Measurements from ENCODE around the gene ZCCHC10. TPM values are rescaled to one million over a fixed set of nuclear protein-coding genes. Genes with fewer than 3 reads are reported as not detected.

Gene ZCCHC10
- total and polyA plus RNA-seq, 2 of the 4 experiments (the other 2 are of a cell fraction): 4.1 to 20.4 TPM

DNA sequence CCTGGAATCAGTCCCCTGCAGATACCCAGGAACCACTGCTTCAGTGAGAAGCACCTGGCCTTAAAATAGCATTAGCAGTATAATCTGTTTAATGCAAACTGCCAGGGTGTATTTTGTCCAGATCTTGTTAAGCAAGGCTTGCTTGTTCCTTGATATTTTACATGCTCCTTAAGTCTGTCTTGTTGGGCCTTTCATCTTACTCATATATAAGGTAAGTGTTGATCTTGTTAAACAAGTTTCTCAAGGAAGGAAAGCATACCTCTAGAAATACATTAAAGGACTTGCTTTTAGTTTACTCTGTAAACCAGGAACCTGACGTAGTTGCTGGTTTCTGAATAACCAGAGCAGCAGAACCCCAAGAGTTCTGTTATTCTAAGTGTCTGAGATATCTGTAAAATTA is 39.1 kb upstream of the ZCCHC10 start:
- Histone ChIP-seq H3K4me3 (ENCODE audit: insufficient read depth, low read depth, low read length) (no peak overlapping the region), H2BK5ac (ENCODE audit: low read depth, low read length, poor library complexity, severe bottlenecking) (no peak overlapping the region), H2BK120ac (ENCODE audit: low read depth, low read length) (no peak overlapping the region), H3K4me2 (ENCODE audit: low read depth, low read length) (no peak overlapping the region), H3K9me3 (ENCODE audit: control insufficient read depth, insufficient read depth, low read length) (no peaks in the 10 kb centered on the region), H4K20me1 (ENCODE audit: insufficient read depth, low read length) (peaks cover 46% of the 10 kb centered on the region), H4K5ac (ENCODE audit: low read depth, low read length) (no peak overlapping the region), H3K27me3 (ENCODE audit: control insufficient read depth, insufficient read depth, low read length) (no peaks in the 10 kb centered on the region), H3K4ac (ENCODE audit: low read depth, low read length) (no peak overlapping the region), H2BK15ac (ENCODE audit: low read depth, low read length) (no peak overlapping the region), H3K18ac (ENCODE audit: low read depth, low read length) (no peak overlapping the region), H3K14ac (replicated peaks; ENCODE audit: low read depth, low read length) (no peak overlapping the region), H2AFZ (replicated peaks; ENCODE audit: low read length, poor library complexity) (no peak overlapping the region), H2AK9ac (replicated peaks; ENCODE audit: low read depth, low read length, poor library complexity) (no peak overlapping the region), H4K8ac (ENCODE audit: low read depth in 2 of 2, low read length in 2 of 2) (no peak overlapping the region), H3K23ac (ENCODE audit: low read depth, low read length) (no peak overlapping the region), H3K36me3 (ENCODE audit: control insufficient read depth, insufficient read depth, low read length) (peaks cover 23% of the 10 kb centered on the region), H3K79me1 (ENCODE audit: low read depth in 1 of 2, low read length in 2 of 2) (peaks cover 12 to 56% of the 10 kb centered on the region in 2 experiments; a peak in 3 of 4 replicates), H3K9ac (ENCODE audit: low read depth, low read length) (no peak overlapping the region), H3K56ac (ENCODE audit: extremely low read depth, insufficient read depth, low read length) (no peak overlapping the region), H2BK20ac (ENCODE audit: low read depth, low read length) (no peak overlapping the region), H2AK5ac (ENCODE audit: low read depth, low read length) (no peak overlapping the region), H4K91ac (ENCODE audit: insufficient read depth, low read depth, low read length) (no peak overlapping the region), H3K4me1 (ENCODE audit: control insufficient read depth, insufficient read depth, low read length) (no peaks in the 10 kb centered on the region), H3K9me1 (ENCODE audit: insufficient read depth, low read length) (no peaks in the 10 kb centered on the region; the same call in 1 of the 2 replicates), H3K27ac (ENCODE audit: insufficient read depth, low read length) (no peak overlapping the region)
- no TSS peak for BruUV-seq (replicated peaks)
- intact Hi-C loops (cut with micrococcal nuclease) (no loop called here), dilution Hi-C loops (cut with HindIII; ENCODE audit: low sequenced_read_pairs, unreplicated experiment) (no loop called here), in situ Hi-C loops (cut with MboI; ENCODE audit: low sequenced_read_pairs) (no loop called here)
- ChIA-PET CTCF (no interaction called here), POLR2A (ENCODE audit: unreplicated experiment) (no interaction called here)
- TF ChIP-seq RAD21 (IDR thresholded peaks at IDR 0.05; ENCODE audit: low read length) (no peak), CEBPB (IDR thresholded peaks at IDR 0.05; ENCODE audit: low read depth, low read length) (no peak), RCOR1 (IDR thresholded peaks at IDR 0.05; ENCODE audit: insufficient replicate concordance, low read length) (no peak), FOS (IDR thresholded peaks at IDR 0.05; ENCODE audit: low read depth, low read length) (no peak), SMC3 (IDR thresholded peaks at IDR 0.05; ENCODE audit: low read depth, low read length) (no peak)
- ATAC-seq (ENCODE audit: low read depth): no peak
- no CpG with 5 or more reads among the region's 1 CpG for WGBS, 2 experiments (ENCODE audit: extremely low coverage in 2 of 2, insufficient read length in 1 of 2)
- DNase-seq: no peak
